GM18507 (cell line): ENCODE measurements around the gene UBE2L5.

Source experiments
- DNase-seq: peaks from one replicate; pipeline ENCODE4 v3.0.0; 2011; ENCODE audit warnings: low read depth; ENCODE audit not compliant: insufficient read length; ENCODE audit errors: extremely low spot score
- FAIRE-seq: peaks from 2 replicates; lab custom pipeline; 2011; peaks lifted over from hg19 to GRCh38; lab: Jason Lieb, UNC

Gene UBE2L5

DNA sequence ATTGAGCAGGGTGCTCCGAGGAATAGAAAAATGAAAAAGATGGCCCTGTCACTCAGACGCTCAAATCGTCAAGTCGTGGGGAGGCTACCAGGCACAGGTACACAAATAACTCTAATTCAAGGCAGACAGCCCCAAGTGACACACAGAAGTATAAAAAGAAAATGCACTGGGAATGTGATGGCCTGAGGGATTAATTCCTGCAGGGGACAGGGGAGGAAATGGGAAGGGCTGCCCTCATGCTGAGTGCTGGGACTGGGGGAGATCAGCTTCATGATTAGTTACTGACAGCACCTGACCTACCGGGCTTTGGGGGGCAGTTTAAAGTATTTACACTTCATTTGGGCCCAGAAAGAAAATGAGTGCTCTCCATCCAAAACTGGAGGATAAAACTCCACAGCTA, 20.9 kb upstream of the UBE2L5 start:
- FAIRE-seq (no peak), DNase-seq (no peak)

GRCh38 chr13:30403456-30403855, 18.8 kb upstream of the UBE2L5 start:
- no peak for DNase-seq
- FAIRE-seq, result no peak

- FAIRE-seq, result no peak
Measured at GRCh38 chr13:30404207-30404606, 18.1 kb upstream of the UBE2L5 start.

DNA sequence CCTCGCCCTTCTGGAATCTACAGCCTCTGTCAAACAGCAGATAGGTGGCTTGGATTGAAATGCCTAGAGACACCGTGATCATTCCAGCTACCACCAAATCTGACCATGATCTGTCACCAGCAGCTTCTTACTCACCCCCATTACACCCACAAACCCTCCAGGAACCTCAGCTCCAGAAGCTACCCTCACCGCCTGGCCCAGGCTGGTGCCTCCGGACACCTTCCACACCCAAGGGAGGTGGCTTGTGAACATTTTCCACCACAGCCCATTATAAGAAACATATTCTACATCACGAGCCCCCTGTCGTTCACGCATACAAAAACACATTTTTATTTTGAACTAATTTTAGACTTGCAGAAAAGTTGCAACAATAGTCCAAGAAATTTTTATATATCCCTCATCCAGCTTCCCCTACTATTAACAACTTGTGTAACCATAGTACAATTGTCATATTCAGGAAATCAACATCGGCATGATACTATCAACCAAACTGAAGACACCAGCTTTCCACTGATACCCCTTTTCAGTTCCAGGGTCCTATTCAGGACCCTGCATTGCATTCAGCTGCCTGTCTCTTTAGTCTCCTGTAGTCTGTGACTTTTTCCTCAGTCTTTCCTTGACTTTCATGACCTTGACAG, 15.4 kb upstream of the UBE2L5 start:
- no peak for FAIRE-seq

More at GRCh38 chr13:30404207-30404606, 18.1 kb upstream of the UBE2L5 start:
- DNase-seq, result no peak

DNA sequence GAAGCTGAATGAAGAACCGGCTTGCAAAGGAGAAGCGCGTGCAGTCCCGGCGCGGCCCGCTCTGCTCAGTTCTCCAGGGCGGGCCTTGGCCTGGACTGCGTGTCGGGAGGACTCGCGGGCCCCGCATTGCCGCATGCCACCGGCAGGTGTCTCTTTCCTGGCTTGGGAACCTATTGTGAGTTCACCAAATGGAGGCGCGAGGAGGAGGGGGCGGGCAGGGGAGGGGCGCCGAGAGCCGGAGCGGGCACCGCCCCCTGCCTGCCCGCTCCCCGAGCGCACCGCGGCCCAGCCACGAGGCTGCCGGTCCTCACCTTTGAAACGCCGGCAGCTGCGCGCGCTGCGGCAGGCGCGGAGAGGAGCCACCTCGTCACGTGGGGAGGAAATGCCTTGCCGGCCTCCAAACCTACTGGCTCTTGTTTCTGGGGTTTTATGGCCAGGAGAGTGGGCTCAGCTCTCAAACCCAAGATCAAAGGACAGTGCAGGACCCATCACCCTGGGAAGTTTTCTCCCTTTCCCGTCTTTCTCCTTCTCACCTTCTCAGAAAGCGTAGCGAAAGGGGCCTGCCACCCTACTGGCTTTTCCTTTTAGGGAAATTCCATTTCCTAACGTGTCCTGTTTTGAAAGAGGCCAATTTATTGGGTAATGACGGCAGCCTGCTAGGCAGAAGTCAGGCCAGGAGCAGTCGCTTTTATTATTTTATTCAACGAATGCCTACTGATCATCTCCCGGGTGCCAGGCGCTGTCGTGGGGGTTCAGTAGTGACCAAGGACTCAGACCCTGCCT, 13.8 kb upstream of the UBE2L5 start:
- FAIRE-seq (peak; percentile 93), DNase-seq (peak; percentile 84)

More for the DNA sequence above, 15.4 kb upstream of the UBE2L5 start:
- no peak for DNase-seq

- DNase-seq (no peak), FAIRE-seq (no peak)
Measured at GRCh38 chr13:30409886-30410704, 12.2 kb upstream of the UBE2L5 start.

- no peak for DNase-seq
- FAIRE-seq, result no peak
Measured at GRCh38 chr13:30410705-30411125, 11.6 kb upstream of the UBE2L5 start.

- FAIRE-seq, result no peak
Measured at GRCh38 chr13:30412346-30412745, 9.9 kb upstream of the UBE2L5 start.

DNA sequence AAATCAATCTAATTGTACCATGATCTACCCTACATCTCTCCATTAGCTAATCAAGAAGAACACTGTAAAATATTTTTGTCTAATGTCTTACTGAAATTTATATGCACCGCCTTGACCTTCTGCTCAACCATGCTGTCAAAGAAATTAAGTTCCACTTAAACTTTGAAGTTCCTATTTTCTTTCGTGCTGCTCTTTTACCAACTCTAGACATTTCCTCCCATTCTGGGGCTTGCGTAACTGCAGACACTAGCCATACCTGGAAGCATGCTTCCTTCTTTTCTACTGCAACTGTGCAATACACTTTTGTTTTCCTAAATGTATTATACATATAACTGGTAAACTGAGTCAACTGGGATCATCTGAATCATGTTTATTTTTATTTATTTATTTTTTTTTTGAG, 8.5 kb upstream of the UBE2L5 start:
- no peak for DNase-seq

More at GRCh38 chr13:30412346-30412745, 9.9 kb upstream of the UBE2L5 start:
- no peak for DNase-seq

DNA sequence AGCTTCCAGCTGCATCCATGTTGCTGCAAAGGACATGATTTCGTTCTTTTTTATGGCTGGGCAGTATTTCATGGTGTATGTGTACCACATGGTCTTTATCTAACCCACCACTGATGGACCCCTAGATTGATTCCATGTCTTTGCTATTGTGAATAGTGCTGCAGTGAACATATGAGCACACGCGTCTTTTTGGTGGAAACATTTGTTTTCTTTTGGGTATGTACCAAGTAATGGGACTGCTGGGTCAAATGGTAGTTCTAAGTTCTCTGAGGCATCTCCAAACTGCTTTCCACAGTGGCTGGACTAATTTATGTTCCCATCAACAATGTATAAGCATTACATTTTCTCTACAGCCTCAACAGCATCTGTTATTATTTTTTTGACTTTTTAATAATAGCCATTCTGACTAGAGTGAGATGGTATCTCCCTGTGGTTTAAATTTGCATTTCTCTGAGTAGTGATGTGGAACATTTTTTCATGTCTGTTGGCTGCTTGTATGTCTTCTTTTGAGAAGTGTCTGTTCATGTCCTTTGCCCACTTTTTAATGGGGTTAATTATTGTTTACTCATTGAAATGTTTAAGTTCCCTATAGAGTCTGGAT, 6.8 kb upstream of the UBE2L5 start:
- FAIRE-seq, result peak; percentile 98
- DNase-seq, result no peak

More for the DNA sequence above, 8.5 kb upstream of the UBE2L5 start:
- no peak for FAIRE-seq

GRCh38 chr13:30416471-30416870, 5.8 kb upstream of the UBE2L5 start:
- DNase-seq (no peak), FAIRE-seq (no peak)

GRCh38 chr13:30418075-30418716, 4.1 kb upstream of the UBE2L5 start:
- no peak for DNase-seq
- FAIRE-seq, result no peak

DNA sequence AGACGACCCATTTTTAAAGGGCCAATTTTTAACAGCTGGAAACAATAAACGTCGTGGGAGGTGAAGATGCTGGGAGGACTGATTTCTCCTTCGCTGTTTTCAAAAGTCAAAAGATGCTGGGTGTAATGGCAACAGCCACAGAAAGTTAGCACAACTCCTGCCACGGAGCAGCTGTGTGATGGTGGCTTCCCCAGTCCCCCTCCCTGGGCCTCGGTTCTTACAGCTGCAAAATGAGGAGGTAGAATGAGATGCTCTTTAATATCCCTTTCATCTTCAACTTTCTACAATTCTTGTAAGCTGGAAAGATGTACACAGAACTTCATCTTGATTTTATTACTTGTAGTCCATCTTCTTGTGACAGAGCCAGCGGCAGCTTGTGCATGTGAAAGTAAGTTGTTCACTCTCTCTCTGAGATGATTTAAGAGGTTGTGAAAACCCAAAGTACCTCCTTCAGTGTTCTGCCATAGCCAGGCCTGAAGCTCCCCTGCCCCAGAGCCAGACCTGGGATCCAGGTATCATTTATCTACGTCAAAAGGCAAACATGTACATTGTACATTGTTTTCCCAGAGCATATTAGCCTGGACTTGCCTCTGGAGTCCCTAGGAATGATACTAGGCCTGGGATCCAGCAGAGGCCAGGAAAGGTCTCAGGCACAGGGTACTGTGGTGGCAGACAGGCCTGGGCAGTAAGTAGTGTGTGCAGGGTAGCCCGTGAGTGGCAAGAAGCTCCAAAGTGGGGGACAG, 3.4 kb upstream of the UBE2L5 start:
- no peak for DNase-seq
- FAIRE-seq, result no peak

DNA sequence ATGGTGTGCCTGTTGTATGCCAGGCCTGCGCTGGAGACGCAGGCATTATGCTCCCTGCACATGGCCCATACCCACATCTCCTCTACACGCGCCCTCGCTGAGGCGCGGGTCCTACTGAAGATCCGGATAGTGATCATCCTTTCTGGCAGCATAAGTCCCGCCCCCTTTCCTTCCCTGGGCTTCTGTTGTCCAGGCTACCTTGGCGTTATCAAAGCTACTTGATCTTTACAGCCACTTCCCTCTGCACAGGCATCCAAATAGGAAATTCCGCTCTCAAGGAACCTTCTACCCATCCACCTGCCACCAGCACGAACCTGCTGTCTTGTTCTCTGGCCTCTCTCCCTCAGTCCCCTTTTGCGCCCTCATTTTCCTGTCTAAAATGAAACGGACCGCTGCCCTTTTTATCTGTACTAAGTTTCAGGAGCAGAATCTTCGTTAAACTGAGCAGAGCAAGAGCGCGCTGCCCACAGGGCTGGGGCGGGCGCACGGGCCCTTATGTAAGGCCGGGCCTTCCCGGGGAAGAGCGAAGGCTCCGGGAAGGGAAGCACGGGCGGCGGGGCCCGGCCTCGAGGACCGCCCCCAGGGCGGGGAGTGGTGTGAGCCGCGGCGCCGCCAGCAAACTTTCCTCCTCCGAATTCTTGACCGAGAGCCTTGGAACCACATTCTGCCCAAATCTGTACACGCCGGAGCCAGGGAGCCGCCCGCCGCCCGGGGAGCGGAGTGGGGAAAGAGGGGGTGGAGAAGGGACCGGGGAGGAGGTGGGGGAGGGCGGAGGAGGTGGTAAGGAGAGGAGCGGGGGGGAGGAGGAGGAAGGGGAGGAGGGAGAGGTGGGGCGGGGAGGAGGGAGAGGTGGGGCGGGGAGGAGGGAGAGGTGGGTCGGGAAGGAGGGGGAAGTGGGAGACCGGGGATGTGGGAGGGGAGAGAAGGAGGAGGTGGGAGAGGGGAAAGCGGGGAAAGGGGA, 920 bp upstream of the UBE2L5 start:
- DNase-seq (no peak), FAIRE-seq (peak; percentile 81)

DNA sequence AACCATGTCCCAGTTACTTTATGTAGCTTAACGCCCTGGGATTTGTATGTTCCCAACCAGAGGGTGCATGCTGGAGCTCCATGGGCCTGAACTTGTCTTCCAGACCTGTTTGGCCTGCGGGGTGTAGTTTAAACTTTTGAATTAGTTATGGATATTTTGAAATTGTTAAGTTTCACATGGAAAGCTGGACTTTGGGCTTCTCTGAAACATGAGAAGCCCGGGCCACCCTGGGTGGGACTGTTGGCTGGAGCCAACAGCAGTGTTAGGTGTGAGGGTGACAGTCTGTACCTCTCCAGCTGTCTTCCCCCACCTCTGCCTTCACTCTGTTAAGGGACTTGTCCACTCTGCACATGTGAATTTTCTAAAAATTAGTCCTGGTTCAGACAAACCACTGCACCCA, 1.6 kb downstream of the UBE2L5 start:
- DNase-seq (no peak), FAIRE-seq (no peak)

DNA sequence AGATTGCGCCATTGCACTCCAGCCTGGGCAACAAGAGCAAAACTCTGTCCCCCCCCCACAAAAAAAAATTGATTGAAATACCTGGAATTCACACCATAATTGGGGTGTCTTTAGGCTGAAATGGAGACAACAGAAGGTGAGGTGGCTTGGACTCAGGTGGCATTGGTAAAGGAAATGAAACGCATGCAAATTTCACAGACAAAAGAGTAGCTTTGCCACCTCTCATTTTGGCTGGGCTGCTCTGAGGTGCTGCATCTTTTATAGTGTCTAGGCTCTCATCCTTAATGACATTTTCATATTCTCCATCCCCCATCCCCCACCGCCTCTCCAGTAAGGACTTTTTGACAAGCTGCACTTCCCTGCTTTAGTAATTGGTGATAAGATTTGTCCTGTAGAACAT, 6.9 kb downstream of the UBE2L5 start:
- no peak for DNase-seq
- peak; percentile 36 for FAIRE-seq
